ENCODE results near the gene MBD2.

The MBD2 gene

DNA sequence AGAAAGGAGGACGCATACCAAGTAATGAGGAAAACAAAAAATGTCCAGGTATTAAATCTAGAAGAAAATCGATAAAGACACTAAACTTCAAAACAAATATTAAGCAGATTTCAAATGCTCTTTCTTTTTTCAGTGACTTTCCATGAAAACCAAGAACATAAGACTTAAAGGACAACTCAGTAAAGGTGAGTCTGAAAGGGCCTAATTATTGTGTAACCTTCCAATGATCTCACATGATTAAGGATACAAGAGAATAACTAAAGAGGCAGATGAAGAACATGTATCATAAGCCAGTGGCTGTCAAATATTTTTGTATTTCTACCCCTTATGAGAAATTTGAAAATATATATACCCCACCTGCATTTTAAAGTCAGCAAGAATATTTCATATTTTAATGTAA lies 30.7 kb downstream of the MBD2 start:
- DNase-seq, result no peak

DNA sequence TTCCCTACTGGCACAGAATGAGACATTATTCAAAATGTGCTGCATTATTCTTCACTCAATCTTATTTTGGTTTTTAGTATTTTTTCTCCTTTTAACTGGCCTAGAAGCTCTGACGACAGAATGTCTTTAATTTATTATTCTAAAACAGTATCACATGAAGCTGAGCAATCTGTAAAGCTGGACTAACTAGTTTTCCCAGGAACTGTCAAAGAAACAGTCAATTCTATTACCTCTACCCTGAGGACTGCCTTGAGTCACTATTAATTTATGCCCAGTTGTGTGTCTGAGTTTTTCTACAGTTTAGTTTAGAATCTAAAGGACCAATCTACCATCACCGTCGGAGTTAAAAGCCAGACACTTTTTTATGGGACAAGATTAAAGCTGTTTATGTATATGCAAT lies 31.6 kb downstream of the MBD2 start:
- DNase-seq, result no peak

DNA sequence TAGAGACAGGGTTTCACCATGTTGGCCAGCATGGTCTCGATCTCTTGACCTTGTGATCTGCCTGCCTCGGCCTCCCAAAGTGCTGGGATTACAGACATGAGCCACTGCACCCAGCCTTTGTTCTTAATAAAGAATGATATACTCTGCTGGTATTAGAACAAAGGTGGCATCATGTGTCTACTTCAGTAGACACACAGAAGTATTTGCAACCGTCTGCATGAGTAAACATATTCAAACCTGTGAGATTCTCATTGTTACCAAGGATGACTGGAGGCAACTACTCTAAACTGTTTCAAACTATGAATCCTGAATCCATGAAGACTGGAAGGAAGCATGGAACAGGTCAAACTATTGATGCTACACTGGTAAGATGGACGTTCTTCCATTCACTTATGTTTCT lies 32.1 kb downstream of the MBD2 start:
- no peak for DNase-seq

DNA sequence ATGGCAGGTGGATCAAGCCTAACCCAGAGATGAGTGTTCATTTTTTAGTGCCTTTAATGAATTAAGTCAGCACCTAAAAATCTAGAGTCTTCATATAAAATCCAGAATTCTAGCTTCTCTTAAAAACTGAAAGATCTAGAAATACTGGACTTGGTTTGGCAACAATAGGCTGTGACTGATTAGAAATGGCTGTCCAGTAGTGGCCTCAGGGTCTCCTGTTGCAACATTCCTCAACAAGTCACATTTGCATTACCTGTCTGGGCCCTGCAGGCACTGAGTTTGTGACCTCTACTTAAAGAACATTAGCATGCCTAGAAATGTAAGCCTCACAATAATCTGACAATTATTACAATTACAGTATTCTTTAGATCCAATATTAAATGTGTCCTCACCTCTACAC lies 33.1 kb downstream of the MBD2 start:
- DNase-seq, result no peak

DNA sequence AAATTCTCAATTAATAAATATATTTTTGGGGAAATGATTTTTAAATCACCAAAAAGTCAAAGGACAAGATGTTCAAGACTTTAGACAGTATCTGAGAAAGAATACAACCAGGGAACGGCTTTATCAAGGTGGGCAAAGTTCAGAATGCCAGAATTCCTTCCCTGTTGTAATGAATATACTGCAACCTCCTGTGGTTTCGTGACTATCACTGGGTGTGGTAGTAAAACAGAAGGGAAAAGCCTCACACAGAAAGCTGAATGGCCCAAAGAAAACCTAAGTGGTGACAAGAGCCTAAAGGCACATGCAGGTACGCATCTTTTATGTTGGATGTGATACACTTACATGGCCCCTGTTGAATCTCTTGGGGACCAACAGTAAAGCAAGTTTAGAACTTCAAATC lies 37.1 kb downstream of the MBD2 start:
- no peak for DNase-seq

DNA sequence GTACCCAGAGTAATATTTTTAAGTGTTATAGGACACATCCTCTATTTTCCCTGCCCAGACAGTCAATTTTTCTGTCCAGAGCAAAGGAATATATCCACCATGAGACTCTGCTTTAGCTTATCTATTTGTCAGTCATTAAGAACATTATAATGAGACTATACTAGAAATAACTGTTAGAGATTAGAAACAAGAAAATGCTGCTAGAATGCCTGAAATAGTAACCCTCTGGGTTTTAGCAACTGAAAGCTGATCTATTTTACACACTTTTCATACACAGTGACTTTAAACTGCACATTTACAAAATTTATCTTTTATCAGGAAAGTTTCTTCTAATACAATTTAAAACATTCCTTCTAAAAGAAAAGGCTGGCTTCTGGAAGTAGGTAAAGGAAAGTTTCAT lies 39.6 kb downstream of the MBD2 start:
- no peak for DNase-seq

DNA sequence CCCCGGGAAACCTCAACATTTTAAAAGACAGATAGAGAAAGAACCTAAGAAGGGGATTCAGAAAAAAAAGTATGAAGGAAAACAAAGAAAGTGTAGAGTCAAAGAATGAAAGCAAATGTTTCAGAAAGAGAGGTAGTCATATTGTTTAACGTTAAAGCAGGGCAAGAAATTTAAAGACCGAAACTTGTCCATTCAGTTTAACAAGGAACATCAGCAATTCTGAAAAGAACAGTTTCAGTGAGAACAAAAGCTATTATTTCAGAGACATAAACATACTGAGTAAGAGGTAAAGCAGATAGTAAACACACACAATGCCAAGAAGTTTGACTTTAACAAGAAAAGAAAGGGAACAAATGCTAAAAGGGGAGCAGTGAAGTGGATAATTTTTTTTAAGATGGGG lies 41.1 kb downstream of the MBD2 start:
- no peak for DNase-seq

DNA sequence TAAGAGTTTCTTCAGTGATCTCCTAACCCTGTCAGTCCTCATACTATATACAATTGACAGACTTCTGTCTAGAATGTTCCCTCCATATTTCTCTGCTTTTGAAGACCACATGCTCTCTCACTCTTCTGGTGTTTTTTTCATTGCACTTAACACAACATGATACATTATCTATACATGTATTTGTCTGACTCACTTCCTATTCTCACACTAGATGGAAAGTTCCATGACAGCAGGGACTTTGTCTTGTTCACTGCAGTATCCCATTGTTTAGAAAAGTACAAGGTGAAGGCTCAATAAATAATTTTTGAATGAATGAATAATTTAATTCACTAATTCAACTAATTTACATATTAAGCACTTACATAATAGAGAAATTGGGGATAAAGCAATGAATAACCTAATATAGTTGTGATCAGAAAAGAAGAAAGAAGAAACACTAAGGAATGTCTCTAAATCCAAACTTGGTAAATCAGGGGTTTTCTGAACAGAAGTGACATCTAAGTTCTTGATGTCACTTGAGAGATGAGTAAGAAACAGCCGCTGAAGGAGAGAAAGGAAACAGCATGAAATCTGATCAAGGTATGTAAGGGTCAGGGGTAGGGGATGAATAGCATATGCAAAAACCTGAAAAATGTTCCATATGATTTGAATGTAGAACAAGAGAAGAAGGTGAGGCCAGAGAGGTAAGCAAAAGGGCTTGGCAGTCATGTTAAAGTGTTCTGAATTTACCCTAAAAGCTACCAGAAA lies 42.4 kb downstream of the MBD2 start:
- no peak for DNase-seq

DNA sequence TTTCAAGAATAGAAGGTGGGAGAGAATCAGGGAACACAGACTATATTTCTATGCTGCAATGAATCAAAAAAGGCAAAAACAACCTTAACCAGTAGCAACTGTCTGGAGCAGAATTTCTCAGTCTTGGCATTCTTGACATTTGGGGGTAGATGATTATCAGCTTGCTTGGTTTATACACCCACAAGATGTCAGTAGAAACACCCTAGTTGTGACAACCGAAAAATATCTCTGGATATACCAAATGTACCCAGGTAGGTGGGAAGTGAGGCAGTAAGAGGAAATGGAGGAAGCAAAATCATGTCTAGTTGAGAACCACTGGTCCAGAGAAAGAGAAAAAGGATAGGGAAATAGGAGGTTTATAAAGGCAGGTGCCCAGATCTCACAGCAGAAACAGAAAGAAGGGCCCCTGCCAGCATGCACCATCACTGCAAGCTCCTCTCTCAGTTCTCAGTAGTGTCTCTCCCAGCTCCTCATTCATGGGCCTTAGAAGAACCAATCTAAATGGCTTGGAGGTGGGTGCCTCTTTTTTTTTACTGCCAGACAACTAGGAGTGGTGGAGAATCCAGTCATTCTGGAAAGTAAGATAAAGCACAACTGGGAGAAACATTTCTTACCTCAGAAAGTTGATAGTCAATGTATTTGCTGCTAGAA lies 50.4 kb downstream of the MBD2 start:
- no peak for DNase-seq

DNA sequence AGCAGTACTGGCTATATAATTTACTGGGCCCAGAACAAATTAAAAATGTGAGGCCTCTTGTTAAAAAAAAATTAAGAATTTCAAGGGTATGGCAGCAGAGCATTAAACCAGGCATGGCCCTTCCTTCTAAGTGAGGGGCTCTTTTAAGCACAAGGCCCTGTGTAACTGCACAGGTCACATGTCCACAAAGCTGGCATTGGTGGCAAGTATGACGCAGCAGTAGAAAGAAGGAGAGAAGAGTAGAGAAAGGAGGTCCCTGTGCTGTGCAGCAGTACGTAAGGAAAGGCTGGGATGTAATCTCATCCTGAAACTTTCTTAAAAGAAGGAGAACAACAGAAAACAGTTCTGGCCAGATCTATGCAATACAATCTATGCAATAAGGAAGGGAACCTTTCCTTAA lies 51.2 kb downstream of the MBD2 start:
- DNase-seq, result no peak

DNA sequence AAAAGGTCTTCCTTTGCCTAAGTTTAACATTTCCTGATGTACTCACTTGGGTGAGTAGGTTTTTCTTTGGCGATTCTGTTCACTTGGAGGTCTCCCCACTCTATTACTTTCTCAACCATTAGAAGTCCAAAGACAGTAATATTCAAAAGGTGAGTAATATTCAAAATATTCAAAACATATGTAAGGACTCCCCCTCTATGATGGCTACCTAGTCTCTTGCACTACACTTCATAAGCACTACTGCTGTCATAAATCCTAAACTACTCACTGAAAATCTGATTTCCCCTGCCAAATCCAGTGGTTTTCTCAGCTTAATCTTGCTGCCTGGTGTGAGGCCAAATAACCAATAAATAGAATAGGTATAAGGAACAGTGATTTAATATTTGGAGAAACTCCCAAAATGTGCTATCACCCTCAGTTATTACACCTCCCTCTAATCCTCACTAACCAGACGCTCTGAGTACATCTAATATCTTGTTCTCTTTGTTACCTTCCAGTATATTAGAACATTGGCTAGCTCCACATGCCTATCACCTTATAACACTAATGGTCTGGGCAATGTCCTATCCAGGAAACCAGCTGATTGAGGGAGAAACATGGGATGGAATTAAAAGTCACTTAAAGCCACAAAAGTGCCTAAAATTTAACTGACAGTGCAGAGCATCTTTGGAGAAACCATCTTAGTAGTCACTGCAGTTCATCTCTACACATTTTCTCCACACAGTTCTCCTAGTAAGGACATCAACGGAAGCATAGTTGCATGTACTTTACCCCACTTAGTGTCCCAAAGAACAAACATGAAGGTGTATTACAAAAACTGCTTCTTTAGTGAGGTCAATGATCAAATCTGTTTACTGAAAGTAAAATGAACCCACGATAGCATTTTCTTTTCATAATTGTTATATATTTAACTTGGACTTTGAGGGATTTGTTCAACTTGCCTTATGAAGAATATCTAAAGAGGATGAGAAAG lies 54.8 kb downstream of the MBD2 start:
- no peak for DNase-seq

DNA sequence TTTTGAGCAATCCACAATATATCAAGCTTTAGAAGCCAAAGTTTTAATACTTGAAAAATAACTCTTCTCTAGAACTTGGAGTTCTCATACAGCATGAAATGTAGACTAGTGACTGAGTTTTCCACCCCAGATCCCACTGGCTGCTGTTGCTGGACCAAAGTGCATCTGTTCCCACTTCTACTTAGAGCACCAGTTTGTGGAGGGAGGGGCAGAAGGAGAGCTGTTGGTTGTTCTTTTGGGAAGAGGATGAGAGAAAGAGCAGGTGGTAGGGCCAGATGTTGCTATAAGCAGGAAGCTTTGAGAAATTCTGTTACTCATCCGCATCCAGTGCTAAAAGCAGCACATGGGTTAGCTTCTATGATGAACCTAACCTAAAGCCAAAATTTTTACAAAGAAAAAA lies 59.0 kb downstream of the MBD2 start:
- DNase-seq, result no peak

DNA sequence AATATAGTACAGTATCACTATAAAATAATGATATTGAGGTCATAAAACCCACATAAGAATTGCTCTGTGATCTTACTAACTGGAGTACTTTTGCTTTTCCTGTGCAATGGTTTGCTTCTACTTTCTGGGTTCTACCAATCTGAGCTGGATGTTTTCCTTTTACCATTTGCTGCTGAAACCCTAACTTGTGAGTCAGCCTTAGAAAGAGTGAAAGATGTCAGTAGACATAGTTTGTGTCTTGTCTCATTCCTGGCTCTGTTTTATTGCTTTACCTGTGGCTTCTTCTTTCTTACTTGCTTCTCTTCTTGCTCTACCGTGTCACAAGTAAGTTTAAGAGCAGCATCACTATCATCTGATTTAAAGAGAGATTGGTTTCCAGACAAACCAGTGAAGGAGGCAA lies 61.0 kb downstream of the MBD2 start:
- peak; percentile 15 for DNase-seq

DNA sequence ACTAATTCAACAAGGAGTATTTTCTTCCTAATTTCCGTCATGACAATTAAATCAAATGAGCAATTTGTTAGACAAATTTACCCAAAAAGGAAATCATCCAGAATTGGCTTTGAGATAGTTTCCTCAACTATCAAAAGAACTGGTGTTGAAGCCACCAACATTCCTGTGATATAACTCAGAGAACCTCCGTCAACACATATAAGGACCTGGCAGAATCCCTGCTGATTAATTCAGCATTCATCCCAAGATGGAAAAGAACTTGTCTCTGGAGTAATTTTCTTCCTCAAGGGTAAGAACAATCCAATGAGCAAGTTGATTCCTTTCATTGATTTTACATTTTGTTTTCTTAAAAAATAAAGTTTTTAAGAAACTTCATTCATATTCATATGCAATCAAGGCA lies 62.0 kb downstream of the MBD2 start:
- peak; percentile 36 for DNase-seq

DNA sequence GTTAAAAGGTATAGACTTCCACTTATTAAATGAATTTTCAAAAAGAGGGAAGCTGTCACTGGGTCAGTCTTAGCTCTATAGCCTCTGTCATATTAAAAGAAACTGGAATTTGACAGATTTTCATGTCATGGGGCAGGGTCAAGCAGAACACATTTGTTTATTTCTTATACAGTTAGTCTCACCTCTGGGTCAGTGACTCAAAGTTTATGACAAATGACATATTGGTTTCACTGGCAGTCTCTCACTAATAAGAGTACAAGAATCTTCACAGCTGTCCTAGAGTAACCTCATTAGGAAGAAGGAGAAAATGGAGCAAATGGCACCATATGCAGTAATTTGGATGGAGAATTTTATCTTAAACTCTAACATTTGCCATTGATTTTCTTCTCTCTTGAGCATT lies 63.2 kb downstream of the MBD2 start:
- no peak for DNase-seq

DNA sequence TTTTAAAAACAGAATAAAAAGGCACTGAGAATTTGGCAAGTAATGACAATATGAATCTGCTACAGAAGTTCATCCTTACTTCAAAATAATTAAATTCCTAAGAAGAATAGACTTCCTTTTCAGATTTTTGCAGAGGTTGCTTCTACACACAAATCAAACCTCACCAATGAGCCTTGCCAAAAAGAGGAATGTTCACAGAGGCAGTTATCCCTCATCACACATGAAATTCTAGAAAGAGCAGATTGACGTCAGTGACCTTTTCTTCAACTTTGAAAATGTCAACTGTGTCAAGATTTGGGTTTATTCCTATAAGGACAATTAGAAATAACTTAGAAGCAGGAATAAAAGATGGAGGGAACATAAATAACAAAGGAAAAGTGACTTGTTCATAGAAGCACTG lies 64.6 kb downstream of the MBD2 start:
- DNase-seq, result no peak

DNA sequence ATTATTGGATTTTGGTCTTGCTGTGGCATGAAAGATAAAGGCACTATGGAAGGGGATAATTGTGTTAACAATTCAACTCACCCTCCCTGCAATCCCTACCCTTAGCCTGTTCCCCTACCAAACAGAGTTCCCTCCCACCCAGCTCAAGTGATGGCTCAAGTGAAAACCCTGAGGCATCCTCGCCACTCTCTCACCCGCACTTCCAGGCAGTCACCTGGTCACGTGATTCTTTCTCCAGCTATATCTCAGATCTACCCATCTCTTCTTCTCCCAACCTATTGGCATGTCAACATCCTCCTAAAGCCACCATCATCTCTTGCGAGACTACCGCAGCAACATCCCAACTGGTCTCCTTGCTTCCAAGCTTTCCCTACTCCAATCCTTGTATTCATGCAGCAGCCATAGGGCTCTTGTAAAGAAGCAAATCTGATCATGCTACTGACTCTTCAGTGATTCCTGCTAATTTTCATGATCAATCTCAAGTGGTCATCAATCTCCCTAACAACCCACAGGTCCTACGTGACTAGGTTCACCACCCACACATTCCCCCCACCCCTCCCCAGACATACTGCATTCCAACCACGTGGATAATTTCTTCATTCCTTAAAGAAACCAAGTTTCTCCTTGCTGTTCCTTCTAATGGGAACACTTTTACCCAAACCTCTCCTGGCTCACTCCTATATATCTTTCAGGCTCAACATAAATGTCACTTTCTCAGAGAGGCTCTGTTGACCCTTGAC lies 66.7 kb downstream of the MBD2 start:
- no peak for DNase-seq

DNA sequence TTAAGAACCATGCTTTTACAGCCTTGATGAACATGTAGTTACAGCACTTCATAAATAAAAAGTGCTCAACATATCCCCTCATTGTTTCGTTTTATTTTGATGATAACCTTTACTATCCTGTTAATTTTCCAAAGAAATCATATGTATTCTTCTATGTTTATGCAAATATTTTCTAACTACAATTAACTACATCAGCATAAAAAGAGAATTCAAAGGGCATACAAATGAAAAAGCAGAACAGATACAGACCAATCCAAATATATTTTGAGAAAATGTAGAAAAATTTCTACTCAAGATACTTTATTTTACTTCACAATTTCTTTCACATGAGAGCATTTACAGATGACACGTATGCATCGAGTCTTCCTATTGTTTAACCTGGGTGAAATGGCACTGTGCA lies 69.1 kb downstream of the MBD2 start:
- DNase-seq, result no peak

DNA sequence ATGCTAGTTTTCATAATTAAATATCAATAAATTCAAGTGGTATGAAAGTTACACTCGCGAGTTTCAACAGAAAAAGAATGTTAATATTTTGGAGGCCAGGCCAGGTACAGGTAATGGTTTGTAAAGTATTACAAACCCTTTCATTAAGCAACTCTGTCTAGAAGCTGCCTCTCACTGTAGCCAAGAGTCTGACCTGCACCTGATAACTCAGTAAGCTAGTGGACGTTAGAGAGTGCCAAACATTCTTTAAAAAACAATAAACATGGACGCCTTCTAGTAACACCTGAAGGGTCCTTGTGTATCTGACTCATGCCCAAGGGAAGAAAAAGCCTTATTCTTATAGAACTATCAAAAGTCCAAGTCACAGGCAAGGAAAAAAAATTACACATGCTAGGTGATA lies 70.2 kb downstream of the MBD2 start:
- no peak for DNase-seq

DNA sequence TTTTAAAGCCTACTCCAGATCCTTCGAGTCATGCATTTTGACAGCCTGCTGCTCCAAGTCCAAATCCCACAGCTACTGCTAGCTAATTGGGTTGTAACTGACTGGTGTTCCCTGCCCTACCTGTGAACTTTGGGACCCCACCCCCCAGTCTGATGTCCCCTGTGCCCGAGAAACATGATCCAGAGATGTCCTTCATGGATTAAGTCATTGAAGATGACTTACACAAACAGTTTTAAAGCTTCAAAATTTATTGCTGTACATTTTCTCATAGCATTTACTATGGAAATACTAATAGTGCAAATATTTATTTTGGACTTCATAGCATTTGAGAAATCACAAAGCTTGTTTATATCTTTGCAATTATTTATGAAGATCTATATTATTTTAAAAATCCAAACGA lies 73.1 kb downstream of the MBD2 start:
- DNase-seq, result no peak

DNA sequence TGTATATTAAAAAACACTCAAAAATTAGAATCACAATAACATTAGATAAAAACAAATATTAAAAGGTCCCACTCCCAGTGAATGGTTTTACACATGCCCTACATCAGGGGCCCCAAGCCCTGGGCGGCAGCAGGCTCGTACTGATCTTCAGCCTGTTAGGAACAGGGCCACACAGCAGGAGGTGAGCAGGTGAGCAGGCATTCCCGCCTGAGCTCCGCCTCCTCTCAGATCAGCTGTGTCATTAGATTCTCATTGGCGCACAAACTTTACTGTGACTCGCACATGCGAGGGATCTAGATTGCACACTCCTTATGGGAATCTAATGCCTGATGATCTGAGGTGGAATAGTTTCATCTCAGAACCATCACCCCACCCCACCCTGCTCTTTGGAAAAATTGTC lies 74.2 kb downstream of the MBD2 start:
- no peak for DNase-seq

DNA sequence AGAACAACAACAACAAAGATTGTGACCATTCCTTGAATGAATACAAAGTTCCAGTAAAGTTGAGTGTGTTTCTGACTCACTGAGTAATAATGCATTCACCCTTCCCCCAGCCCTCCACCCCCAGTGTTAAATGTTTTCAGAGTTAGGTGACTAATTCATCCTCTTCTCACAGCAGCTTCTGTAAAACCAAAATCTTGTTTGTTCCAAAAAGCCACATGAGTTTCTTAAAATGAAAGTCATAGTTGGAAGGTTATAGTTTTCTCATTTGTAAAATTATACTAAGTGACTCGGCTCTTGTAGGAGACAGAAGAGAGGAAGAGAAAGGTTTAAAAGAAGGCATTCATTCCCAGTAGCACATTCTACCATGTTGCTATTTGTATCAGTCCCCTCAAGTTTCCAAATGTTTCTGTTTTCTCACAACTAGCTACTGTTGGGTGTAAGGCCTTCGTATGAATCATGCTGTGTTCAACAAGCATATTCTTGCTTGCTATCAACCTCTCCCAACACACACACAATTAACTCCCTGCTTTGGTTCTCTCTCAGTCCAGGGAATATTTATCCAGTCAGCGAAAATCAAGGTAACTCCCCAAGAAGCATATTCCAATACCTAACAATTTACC lies 75.3 kb downstream of the MBD2 start:
- peak; percentile 83 for DNase-seq

DNA sequence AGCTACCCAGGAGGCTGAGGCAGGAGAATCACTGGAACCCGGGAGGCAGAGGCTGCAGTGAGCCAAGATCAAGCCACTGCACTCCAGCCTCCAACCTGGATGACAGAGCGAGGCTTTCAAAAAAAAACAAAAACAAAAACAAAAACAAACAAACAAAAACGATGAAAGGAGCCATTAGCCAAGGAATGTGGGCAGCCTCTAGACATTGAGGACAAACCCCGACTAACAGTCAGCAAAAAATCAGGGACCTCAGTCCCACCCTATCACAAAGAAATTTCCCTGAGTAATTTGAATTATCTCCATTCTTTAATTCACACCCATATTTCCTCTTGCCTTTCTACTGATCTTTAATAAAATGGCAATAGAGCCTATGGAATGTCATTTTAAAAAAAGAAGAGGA lies 75.8 kb downstream of the MBD2 start:
- no peak for DNase-seq

All from kidney glomerular epithelial cell (primary cell).